ENCODE results near the gene IFT25. TPM values are rescaled to one million over a fixed set of nuclear protein-coding genes. Genes with fewer than 3 reads are reported as not detected.
"Not testable (repeated sequence)": the region's sequence is repeated elsewhere in the genome, so short reads cannot be mapped to it uniquely, and the experiment has no call there.

Gene IFT25
- total RNA-seq, 1 donor from 2014 or later: 20.4 TPM

- Mint-ChIP-seq H3K4me1 (ENCODE audit: low read depth) (peaks cover 7% of the 10 kb centered on the region), H3K27ac (ENCODE audit: unreplicated experiment) (no peak overlapping the region), H3K4me3 (ENCODE audit: unreplicated experiment) (no peak overlapping the region), H3K36me3 (ENCODE audit: low read depth) (peaks cover 15% of the 10 kb centered on the region), H3K27me3 (ENCODE audit: low read depth) (no peaks in the 10 kb centered on the region), H3K9me3 (ENCODE audit: low read depth) (no peaks in the 10 kb centered on the region)
- no peak for DNase-seq (ENCODE audit: low spot score)
- no peak for TF ChIP-seq CTCF (IDR thresholded peaks at IDR 0.05)
Observed at GRCh38 chr1:53975861-53976260, 30.4 kb upstream of the IFT25 start.

GRCh38 chr1:53971718-53972117 is 26.2 kb upstream of the IFT25 start:
- no peaks in the 10 kb centered on the region for H3K9me3 Mint-ChIP-seq (ENCODE audit: low read depth)
- no peak for DNase-seq (ENCODE audit: low spot score)
- peaks cover 15% of the 10 kb centered on the region for H3K4me1 Mint-ChIP-seq (ENCODE audit: low read depth)
- H3K27ac Mint-ChIP-seq (ENCODE audit: unreplicated experiment): peak overlapping the region; percentile 81
- H3K36me3 Mint-ChIP-seq (ENCODE audit: low read depth): peaks cover 36% of the 10 kb centered on the region
- TF ChIP-seq CTCF (IDR thresholded peaks at IDR 0.05): no peak
- H3K27me3 Mint-ChIP-seq (ENCODE audit: low read depth): no peaks in the 10 kb centered on the region
- H3K4me3 Mint-ChIP-seq (ENCODE audit: unreplicated experiment): no peak overlapping the region

GRCh38 chr1:53969323-53969722 is 23.8 kb upstream of the IFT25 start:
- Mint-ChIP-seq H3K36me3 (ENCODE audit: low read depth) (peaks cover 36% of the 10 kb centered on the region), H3K4me1 (ENCODE audit: low read depth) (peaks cover 24% of the 10 kb centered on the region)
- not testable (repeated sequence) for DNase-seq (ENCODE audit: low spot score); H3K4me3 Mint-ChIP-seq (ENCODE audit: unreplicated experiment); H3K27me3 Mint-ChIP-seq (ENCODE audit: low read depth); H3K27ac Mint-ChIP-seq (ENCODE audit: unreplicated experiment); H3K9me3 Mint-ChIP-seq (ENCODE audit: low read depth)

- no peak for TF ChIP-seq CTCF (IDR thresholded peaks at IDR 0.05)
- no peak for DNase-seq (ENCODE audit: low spot score)
- H3K36me3 Mint-ChIP-seq (ENCODE audit: low read depth): peaks cover 40% of the 10 kb centered on the region
- no peak overlapping the region for H3K4me3 Mint-ChIP-seq (ENCODE audit: unreplicated experiment)
- H3K4me1 Mint-ChIP-seq (ENCODE audit: low read depth): peaks cover 30% of the 10 kb centered on the region
- H3K9me3 Mint-ChIP-seq (ENCODE audit: low read depth): no peaks in the 10 kb centered on the region
- no peak overlapping the region for H3K27ac Mint-ChIP-seq (ENCODE audit: unreplicated experiment)
- H3K27me3 Mint-ChIP-seq (ENCODE audit: low read depth): no peaks in the 10 kb centered on the region
Observed at GRCh38 chr1:53968125-53968513, 22.6 kb upstream of the IFT25 start.

GRCh38 chr1:53967409-53968124 is 22.1 kb upstream of the IFT25 start:
- no peak for TF ChIP-seq CTCF (IDR thresholded peaks at IDR 0.05)
- peaks cover 30% of the 10 kb centered on the region for H3K4me1 Mint-ChIP-seq (ENCODE audit: low read depth)
- DNase-seq (ENCODE audit: low spot score): no peak
- H3K27me3 Mint-ChIP-seq (ENCODE audit: low read depth): no peaks in the 10 kb centered on the region
- H3K9me3 Mint-ChIP-seq (ENCODE audit: low read depth): no peaks in the 10 kb centered on the region
- peak overlapping the region; percentile 60 for H3K27ac Mint-ChIP-seq (ENCODE audit: unreplicated experiment)
- peaks cover 41% of the 10 kb centered on the region for H3K36me3 Mint-ChIP-seq (ENCODE audit: low read depth)
- H3K4me3 Mint-ChIP-seq (ENCODE audit: unreplicated experiment): no peak overlapping the region

GRCh38 chr1:53966794-53967193 is 21.3 kb upstream of the IFT25 start:
- Mint-ChIP-seq H3K36me3 (ENCODE audit: low read depth) (peaks cover 46% of the 10 kb centered on the region), H3K4me3 (ENCODE audit: unreplicated experiment) (no peak overlapping the region), H3K27ac (ENCODE audit: unreplicated experiment) (no peak overlapping the region), H3K4me1 (ENCODE audit: low read depth) (peaks cover 27% of the 10 kb centered on the region), H3K9me3 (ENCODE audit: low read depth) (no peaks in the 10 kb centered on the region), H3K27me3 (ENCODE audit: low read depth) (no peaks in the 10 kb centered on the region)
- DNase-seq (ENCODE audit: low spot score): no peak
- TF ChIP-seq CTCF (IDR thresholded peaks at IDR 0.05): no peak
